HepG2 (cell line): ENCODE data around the gene UBAC1. TPM values are rescaled to one million over a fixed set of nuclear protein-coding genes. Genes with fewer than 3 reads are reported as not detected.
A peak's percentile ranks its signal among the peaks of the same experiment; 100 is the strongest.

Experiments used
- ATAC-seq: fragments of 200-7000 bp; cut with Tn5 transposase; 3 replicates; pipeline ENCODE4 v1.9.1; 2020; ENCODE audit warnings: mild to moderate bottlenecking, moderate library complexity
- BruUV-seq: library from RNA; stranded (reverse); fragments of 400-500 nt; replicated peaks from 2 replicates; lab custom pipeline; 2021; lab: Mats Ljungman, UMichigan
- CTCF ChIA-PET: fragments of 300-600 bp; formaldehyde crosslinking; extraction: SDS; loops from one replicate; lab custom pipeline; 2021; ENCODE audit warnings: low total read pairs, inconsistent platforms, low intra/inter-chr PET ratio; lab: Yijun Ruan, JAX
- POLR2A ChIA-PET: fragments of 350-600 bp; sonication (Branson Sonifier 250); formaldehyde crosslinking; loops from one replicate; lab custom pipeline; 2020; ENCODE audit warnings: antibody characterized with exemption, inconsistent platforms; lab: Yijun Ruan, JAX
- DNase-seq: peaks from one replicate; pipeline ENCODE4 v3.0.0-alpha.2; 2015; ENCODE audit warnings: low spot score
- FAIRE-seq: peaks from 3 replicates; lab custom pipeline; 2011; peaks lifted over from hg19 to GRCh38; lab: Jason Lieb, UNC
- H2AFZ ChIP-seq: one replicate; pipeline ENCODE4 v1.6.1; 2011; ENCODE audit warnings: low read length, inconsistent platforms
- H3K27ac ChIP-seq: fragments of 300-600 bp; 3 replicates; pipeline ENCODE4 v1.8.0; 2011; ENCODE audit warnings: mixed run types, mild to moderate bottlenecking, mixed read lengths, low read length, inconsistent platforms; ENCODE audit not compliant: insufficient read depth; ENCODE audit errors: extremely low read length
- H3K27me3 ChIP-seq, 2 experiments: fragments of 200-600 bp in 1 of 2; 2 replicates in 1 of 2; 3 replicates in 1 of 2; pipeline versions ENCODE4 v1.6.0 to v1.8.0; 2011; ENCODE audit warnings: low read length in 2 of 2, mild to moderate bottlenecking in 2 of 2, moderate library complexity in 2 of 2, inconsistent platforms in 1 of 2; ENCODE audit not compliant: insufficient read depth in 2 of 2, control insufficient read depth in 1 of 2
- H3K36me3 ChIP-seq, 2 experiments: fragments of 200-600 bp in 1 of 2; replicated peaks in 1 of 2; 2 replicates in 1 of 2; 3 replicates in 1 of 2; pipeline versions ENCODE4 v1.5.1 to v1.8.0; 2011; ENCODE audit warnings: low read length in 2 of 2, inconsistent platforms in 1 of 2; ENCODE audit not compliant: insufficient read depth in 2 of 2, control insufficient read depth in 1 of 2
- H3K4me1 ChIP-seq: 2 replicates; pipeline ENCODE4 v1.5.1; 2012; ENCODE audit warnings: low read length, inconsistent platforms; ENCODE audit not compliant: insufficient read depth
- H3K4me2 ChIP-seq: 2 replicates; pipeline ENCODE4 v1.6.0; 2011; ENCODE audit warnings: low read depth, low read length, inconsistent platforms
- H3K4me3 ChIP-seq, 3 experiments: fragments of 200-600 bp in 1 of 3; sonication (generic), shearing (Covaris generic) in 1 of 3; replicated peaks in 1 of 3; 2 replicates each; pipeline ENCODE4 v1.5.1; 2011 to 2016; ENCODE audit warnings: low read length in 3 of 3, inconsistent platforms in 2 of 3, low read depth in 2 of 3, mild to moderate bottlenecking in 2 of 3, control low read depth in 1 of 3, mixed read lengths in 1 of 3; ENCODE audit not compliant: insufficient read depth in 1 of 3
- H3K79me2 ChIP-seq: one replicate; pipeline ENCODE4 v1.6.1; 2011; ENCODE audit warnings: low read length, inconsistent platforms; ENCODE audit not compliant: insufficient read depth
- H3K9ac ChIP-seq: 2 replicates; pipeline ENCODE4 v1.6.0; 2011; ENCODE audit warnings: mild to moderate bottlenecking, low read depth, low read length, inconsistent platforms; ENCODE audit not compliant: insufficient read depth
- H3K9me3 ChIP-seq: 2 replicates; pipeline ENCODE4 v1.5.1; 2012; ENCODE audit warnings: mild to moderate bottlenecking, low read length
- H4K20me1 ChIP-seq: 2 replicates; pipeline ENCODE4 v1.6.0; 2011; ENCODE audit warnings: inconsistent platforms, mild to moderate bottlenecking, low read length, moderate library complexity; ENCODE audit not compliant: insufficient read depth
- CC2D1A ChIP-seq: sonication (generic); formaldehyde crosslinking; IDR thresholded peaks from 2 replicates; pipeline ENCODE4 v1.8.1; 2023; ENCODE audit warnings: mild to moderate bottlenecking, missing genetic modification reagents
- DMTF1 ChIP-seq: sonication (generic); formaldehyde crosslinking; IDR thresholded peaks from 2 replicates; pipeline ENCODE4 v1.4.0; 2020; ENCODE audit warnings: mild to moderate bottlenecking, missing genetic modification reagents
- DPF2 ChIP-seq: sonication (generic); formaldehyde crosslinking; IDR thresholded peaks from 2 replicates; pipeline ENCODE4 v1.4.0; 2020; ENCODE audit warnings: mild to moderate bottlenecking, low read depth, missing genetic modification reagents, borderline replicate concordance
- FOXA3 ChIP-seq: IDR thresholded peaks from 2 replicates; pipeline ENCODE4 v1.6.1; 2016; ENCODE audit warnings: missing genetic modification reagents, missing compliant biosample characterization
- MAFF ChIP-seq: IDR thresholded peaks from 2 replicates; pipeline ENCODE4 v1.6.1; 2011; ENCODE audit warnings: low read depth, low read length, improper control_type of control experiment
- MAFK ChIP-seq, 2 experiments: IDR thresholded peaks in 1 of 2; conservative IDR thresholded peaks in 1 of 2; 2 replicates each; pipeline ENCODE4 v1.6.1; 2011; ENCODE audit warnings: improper control_type of control experiment in 2 of 2, low read length in 2 of 2
- MNT ChIP-seq: fragments of 450-650 bp; IDR thresholded peaks from 2 replicates; pipeline ENCODE4 v1.6.1; 2016
- STAT5B ChIP-seq: sonication (generic); formaldehyde crosslinking; IDR thresholded peaks from 2 replicates; pipeline ENCODE4 v1.4.0; 2020; ENCODE audit warnings: missing genetic modification reagents
- ZNF576 ChIP-seq: sonication (generic); formaldehyde crosslinking; IDR thresholded peaks from 2 replicates; pipeline ENCODE4 v1.4.0; 2020; ENCODE audit warnings: mild to moderate bottlenecking, missing genetic modification reagents
- ZZZ3 ChIP-seq: sonication (generic); formaldehyde crosslinking; IDR thresholded peaks from 2 replicates; pipeline ENCODE4 v1.4.0; 2020; ENCODE audit warnings: missing genetic modification reagents, mild to moderate bottlenecking, borderline replicate concordance
- WGBS: methylation state at CpG from one replicate; pipeline ENCODE4 v1.1.6; 2017; ENCODE audit warnings: low lambda C conversion rate; 5-methylcytosine and 5-hydroxymethylcytosine counted together
- in situ Hi-C: cut with HindIII; loops from 2 replicates; pipeline ENCODE4 v1.10.0; 2017; ENCODE audit warnings: low pct_unique_long_range_greater_than_20kb; ENCODE audit not compliant: extremely low pct_ligation_motif_present
- intact Hi-C: fragments of 100-400 bp; cut with micrococcal nuclease; formaldehyde crosslinking; loops from one replicate; pipeline ENCODE4 v1.10.0; 2022; ENCODE audit not compliant: unreplicated experiment
- polyA plus RNA-seq, 8 experiments: library from polyadenylated mRNA; depleted of rRNA in 3 of 8; stranded (reverse) in 7 of 8; unstranded in 1 of 8; fragments of >200 nt; fragmentation: Illumina TruSeq in 4 of 8; extraction: Trizol in 4 of 8; gene quantifications; 2 replicates each; pipeline versions ENCODE4 v1.2.1 to v1.2.3, GENCODE V29; 2011 to 2016; ENCODE audit warnings: low read depth in 4 of 8, missing spikeins in 1 of 8, mixed read lengths in 1 of 8; ENCODE audit not compliant: insufficient read depth in 1 of 8
- total RNA-seq, 5 experiments: library from RNA; depleted of rRNA; stranded (reverse); fragments of >200 nt; fragmentation: Illumina TruSeq; extraction: Trizol; gene quantifications; 2 replicates each; pipeline ENCODE4 v1.2.3, GENCODE V29; 2016; ENCODE audit warnings: low read depth in 1 of 5

The UBAC1 gene
- total and polyA plus RNA-seq, 2 of the 13 experiments (the other 11 are each of a cell fraction or from before 2014, with no cell fraction given) = 32.2 to 34.1 TPM

GRCh38 chr9:135902655-135903357 lies 58.4 kb downstream of the UBAC1 start:
- ChIA-PET POLR2A (no interaction called here), CTCF (no interaction called here)
- TF ChIP-seq STAT5B (CRISPR knock-in tag) (no peak), FOXA3 (CRISPR knock-in tag) (no peak), MAFF (0 out of 2 replicates have a peak, but pooled peaks have one; percentile 28), MAFK (conservative IDR thresholded peaks at IDR 0.05 in 1 of 2, IDR thresholded peaks at IDR 0.05 in 1 of 2; ENCODE audit: low read length in 2 of 2) (peak; percentile 41 to 45; a peak in 1 of 4 replicates), MNT (peak; percentile 69), DPF2 (CRISPR knock-in tag) (no peak), ZNF576 (no peak), ZZZ3 (CRISPR knock-in tag) (no peak), DMTF1 (CRISPR knock-in tag) (no peak), CC2D1A (CRISPR knock-in tag) (no peak)
- 89% methylated on average over 10 of the region's 12 CpGs for WGBS
- Histone ChIP-seq H3K9me3 (no peaks in the 10 kb centered on the region), H4K20me1 (peaks cover 29% of the 10 kb centered on the region), H3K4me3 (no peak overlapping the region), H3K79me2 (peaks cover 81% of the 10 kb centered on the region), H3K9ac (no peak overlapping the region), H3K4me2 (no peak overlapping the region), H3K27me3 (no peaks in the 10 kb centered on the region), H3K27ac (no peak overlapping the region), H3K36me3 (no peaks in the 10 kb centered on the region; a peak in 1 of 5 replicates), H3K4me1 (peaks cover 52% of the 10 kb centered on the region), H2AFZ (no peak overlapping the region)
- FAIRE-seq (no peak), ATAC-seq (no peak), DNase-seq (no peak)
- no TSS peak for BruUV-seq
- in situ Hi-C loops (no loop called here), intact Hi-C loops (no loop called here)
